BJ (cell line): Measurements from ENCODE around the gene HJURP. TPM values are rescaled to one million over a fixed set of nuclear protein-coding genes. Genes with fewer than 3 reads are reported as not detected.

Experiments
- CTCF ChIA-PET: fragments of 350-600 bp; formaldehyde crosslinking; extraction: SDS; loops from one replicate; lab custom pipeline; 2021; ENCODE audit warnings: antibody characterized with exemption, inconsistent platforms; lab: Yijun Ruan, JAX
- POLR2A ChIA-PET: fragments of 300-600 bp; sonication (Branson Sonifier 250); formaldehyde crosslinking; extraction: SDS; loops from one replicate; lab custom pipeline; 2021; ENCODE audit warnings: antibody characterized with exemption; lab: Charles Lee
- DNase-seq: peaks from one replicate; pipeline ENCODE4 v3.0.0-alpha.2; 2011; ENCODE audit warnings: low read depth
- H3K27me3 ChIP-seq: 2 replicates; pipeline ENCODE4 v1.6.0; 2011; ENCODE audit warnings: low read length; ENCODE audit not compliant: control insufficient read depth, insufficient read depth
- H3K36me3 ChIP-seq: 2 replicates; pipeline ENCODE4 v1.5.1; 2011; ENCODE audit warnings: low read length; ENCODE audit not compliant: control insufficient read depth, insufficient read depth
- H3K4me3 ChIP-seq: 2 replicates; pipeline ENCODE4 v1.5.1; 2011; ENCODE audit warnings: low read depth, mild to moderate bottlenecking, control low read depth, low read length
- polyA plus RNA-seq: library from polyadenylated mRNA; depleted of rRNA; stranded (reverse); fragments of >200 nt; gene quantifications from 2 replicates; pipeline ENCODE4 v1.2.3, GENCODE V29; 2011
- TF ChIP-seq, protein P1 (sequence below): IDR thresholded peaks from 2 replicates; pipeline ENCODE4 v1.5.1; 2011; ENCODE audit warnings: low read depth, mild to moderate bottlenecking, control low read depth, inconsistent platforms, low read length, moderate library complexity; ENCODE audit not compliant: insufficient read depth

The HJURP gene
- polyA plus RNA-seq, 1 experiment, result 46.2 TPM

DNA sequence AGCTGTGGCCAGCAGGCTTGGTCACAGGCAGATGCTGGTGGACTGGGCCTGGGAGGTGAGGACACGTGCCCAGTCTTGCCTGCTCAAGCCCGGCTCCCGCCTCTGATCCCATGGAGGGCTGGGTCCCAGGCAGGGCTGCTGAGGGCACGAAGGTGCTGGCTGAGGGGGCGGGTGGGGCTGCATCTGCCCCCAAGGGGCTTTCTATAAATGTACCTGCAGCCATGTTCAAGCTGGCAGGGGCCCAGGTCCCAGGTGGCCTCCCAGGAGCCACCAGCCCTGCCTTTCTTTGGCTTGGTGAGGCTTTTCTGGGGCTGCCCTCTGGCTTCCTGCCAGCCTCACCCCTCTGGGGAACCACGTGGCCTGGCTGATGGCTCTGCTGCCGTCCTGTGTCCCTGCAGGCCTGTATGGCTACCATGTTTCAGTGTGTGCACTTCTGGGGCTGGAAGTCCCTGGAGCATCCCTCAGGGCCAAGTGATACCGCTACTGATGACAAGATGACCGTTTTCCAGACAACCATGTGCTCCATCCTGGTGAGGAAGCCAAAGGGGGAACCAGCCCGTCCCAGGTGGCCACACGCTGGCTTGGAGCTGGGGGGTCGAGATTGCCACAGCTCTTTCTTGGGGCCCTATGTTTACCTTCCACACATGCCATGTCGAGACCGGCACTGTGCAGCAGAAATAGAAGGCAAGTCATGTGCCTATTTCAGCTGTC, 23.2 kb downstream of the HJURP start:
- no peak for DNase-seq
- Histone ChIP-seq H3K4me3 (no peak overlapping the region), H3K36me3 (no peaks in the 10 kb centered on the region), H3K27me3 (no peaks in the 10 kb centered on the region)
- CTCF ChIA-PET, result no interaction called here
- POLR2A ChIA-PET, result no interaction called here
- TF ChIP-seq, protein P1, sequence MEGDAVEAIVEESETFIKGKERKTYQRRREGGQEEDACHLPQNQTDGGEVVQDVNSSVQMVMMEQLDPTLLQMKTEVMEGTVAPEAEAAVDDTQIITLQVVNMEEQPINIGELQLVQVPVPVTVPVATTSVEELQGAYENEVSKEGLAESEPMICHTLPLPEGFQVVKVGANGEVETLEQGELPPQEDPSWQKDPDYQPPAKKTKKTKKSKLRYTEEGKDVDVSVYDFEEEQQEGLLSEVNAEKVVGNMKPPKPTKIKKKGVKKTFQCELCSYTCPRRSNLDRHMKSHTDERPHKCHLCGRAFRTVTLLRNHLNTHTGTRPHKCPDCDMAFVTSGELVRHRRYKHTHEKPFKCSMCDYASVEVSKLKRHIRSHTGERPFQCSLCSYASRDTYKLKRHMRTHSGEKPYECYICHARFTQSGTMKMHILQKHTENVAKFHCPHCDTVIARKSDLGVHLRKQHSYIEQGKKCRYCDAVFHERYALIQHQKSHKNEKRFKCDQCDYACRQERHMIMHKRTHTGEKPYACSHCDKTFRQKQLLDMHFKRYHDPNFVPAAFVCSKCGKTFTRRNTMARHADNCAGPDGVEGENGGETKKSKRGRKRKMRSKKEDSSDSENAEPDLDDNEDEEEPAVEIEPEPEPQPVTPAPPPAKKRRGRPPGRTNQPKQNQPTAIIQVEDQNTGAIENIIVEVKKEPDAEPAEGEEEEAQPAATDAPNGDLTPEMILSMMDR, result no peak

DNA sequence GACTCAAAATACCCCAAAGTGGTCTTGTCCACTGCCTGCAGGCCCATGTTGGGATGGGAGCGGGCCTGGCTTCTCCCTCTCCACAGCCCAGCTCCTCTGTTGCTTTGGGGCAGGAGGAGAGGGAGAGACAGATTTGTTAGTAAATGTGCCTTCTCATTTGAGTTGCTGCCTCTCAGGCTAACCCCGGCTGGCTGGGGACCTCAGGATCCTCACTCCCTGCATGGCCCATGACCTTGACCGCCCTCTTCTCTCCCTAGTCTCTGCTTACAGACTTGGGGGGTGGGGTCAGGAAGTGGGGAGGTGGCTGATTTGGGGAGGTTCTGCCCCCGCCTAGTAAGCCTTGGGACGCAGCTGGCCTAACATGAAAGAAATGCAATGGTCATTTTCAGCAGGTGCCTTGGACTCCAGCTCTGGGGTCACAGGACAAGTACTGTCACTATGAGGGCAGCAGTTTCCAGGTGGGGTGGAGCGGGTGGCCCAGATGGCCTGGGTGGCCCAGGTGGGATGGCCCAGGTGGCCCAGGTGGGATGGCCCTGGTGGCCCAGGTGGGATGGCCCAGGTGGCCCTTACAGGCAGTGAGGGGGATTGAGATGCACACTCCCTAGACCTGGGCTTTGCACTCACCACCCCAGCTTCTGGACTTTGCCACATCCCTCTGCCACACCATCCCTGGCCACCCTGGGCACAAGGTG, 24.1 kb downstream of the HJURP start:
- no peak overlapping the region for H3K4me3 ChIP-seq
- ChIA-PET CTCF (no interaction called here), POLR2A (no interaction called here)
- no peak for DNase-seq
- H3K27me3 ChIP-seq, result no peaks in the 10 kb centered on the region
- TF ChIP-seq, protein P1, result no peak
- H3K36me3 ChIP-seq, result no peaks in the 10 kb centered on the region

DNA sequence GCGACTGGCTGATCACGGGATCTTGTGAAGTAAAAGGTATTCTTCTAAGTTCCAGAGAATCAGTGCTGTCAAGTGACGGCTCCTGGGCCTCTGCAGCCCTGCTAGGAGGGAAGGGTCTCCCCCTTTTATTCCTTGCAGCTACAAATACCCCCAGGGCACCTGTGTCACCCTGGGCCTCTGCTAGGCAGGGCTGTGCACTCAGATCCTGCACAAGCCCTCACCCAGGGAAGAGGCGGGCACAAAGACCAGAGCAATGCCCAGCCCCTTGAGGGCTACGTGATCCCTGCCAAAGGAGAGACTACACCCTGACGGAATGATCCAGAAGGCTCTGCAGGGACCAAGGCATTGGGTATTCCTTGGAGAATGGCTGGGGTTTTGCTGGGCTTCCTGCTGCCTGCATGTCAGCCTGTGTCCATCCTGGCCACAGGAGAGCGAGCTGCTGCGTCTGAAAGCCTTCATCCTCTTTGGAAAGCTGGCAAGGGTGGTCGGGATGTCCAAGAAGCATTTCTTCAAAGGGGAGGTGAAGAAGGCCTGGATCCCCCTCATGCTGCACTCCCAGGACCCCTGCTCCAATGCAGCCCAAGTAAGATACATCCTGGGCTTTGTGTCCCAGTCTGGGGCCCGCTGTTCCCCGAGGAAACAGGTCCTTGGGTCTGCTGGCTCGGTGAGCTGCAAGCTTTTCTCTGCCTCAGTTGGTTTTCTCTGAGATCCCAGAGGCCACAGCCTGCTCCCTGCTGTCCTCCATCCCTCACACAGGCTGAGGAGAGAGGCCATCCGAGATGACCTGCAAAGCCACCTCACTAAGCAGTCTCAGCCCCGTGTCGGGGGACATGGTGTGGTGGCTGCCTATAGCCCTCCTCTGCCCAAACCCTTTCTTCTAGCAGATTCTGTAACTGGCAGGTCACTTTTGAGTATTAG, 24.9 kb downstream of the HJURP start:
- no peak for DNase-seq
- TF ChIP-seq, protein P1, result no peak
- ChIA-PET CTCF (no interaction called here), POLR2A (no interaction called here)
- Histone ChIP-seq H3K4me3 (no peak overlapping the region), H3K36me3 (no peaks in the 10 kb centered on the region), H3K27me3 (no peaks in the 10 kb centered on the region)

DNA sequence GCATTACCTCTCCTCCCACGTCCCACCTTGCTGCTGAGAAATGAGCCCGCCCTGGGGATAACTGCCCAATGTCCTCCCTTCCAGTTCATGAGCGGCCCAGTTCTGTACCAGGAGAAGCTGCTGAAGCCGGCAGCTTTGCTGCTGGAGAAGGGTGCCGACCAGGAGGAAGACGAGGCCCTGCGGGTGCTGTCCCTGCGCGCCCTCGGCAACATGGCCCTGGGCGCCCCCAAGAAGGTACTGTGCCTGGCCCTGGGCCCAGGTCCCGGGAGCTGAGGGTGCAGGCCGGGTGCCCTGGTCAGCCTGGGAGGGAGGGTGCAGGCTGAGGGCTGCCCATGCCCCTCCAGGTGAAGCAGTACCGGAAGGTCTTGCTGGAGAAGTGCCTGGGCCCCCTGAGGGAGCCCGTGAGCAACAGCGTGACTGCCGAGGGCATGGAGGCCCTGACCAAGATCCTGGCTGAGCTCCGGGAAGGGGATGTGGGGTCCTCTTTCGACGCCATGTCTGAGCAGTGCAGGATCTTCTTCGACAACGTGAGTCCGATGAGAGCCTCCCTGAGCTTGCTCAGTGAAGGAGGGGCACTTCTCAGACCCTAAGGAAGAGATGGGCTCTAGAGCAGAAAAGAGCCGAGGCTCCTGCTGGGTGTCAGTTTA, 25.7 kb downstream of the HJURP start:
- Histone ChIP-seq H3K36me3 (no peaks in the 10 kb centered on the region), H3K27me3 (no peaks in the 10 kb centered on the region), H3K4me3 (no peak overlapping the region)
- no peak for DNase-seq
- ChIA-PET CTCF (no interaction called here), POLR2A (no interaction called here)
- TF ChIP-seq, protein P1, result no peak
